Astrocyte (in vitro differentiated cells and primary cell): Measurements from ENCODE around the gene NIPAL3. TPM values are rescaled to one million over a fixed set of nuclear protein-coding genes. Genes with fewer than 3 reads are reported as not detected.

Experiments
- DNase-seq: peaks from one replicate; pipeline ENCODE4 v3.0.0-alpha.2; 2010; ENCODE audit warnings: low read depth
- FAIRE-seq: peaks from 2 replicates; lab custom pipeline; 2011; peaks lifted over from hg19 to GRCh38; lab: Jason Lieb, UNC
- H2AFZ ChIP-seq: 2 replicates; pipeline ENCODE4 v1.6.0; 2012; ENCODE audit warnings: low read depth, low read length, inconsistent platforms
- H3K27ac ChIP-seq: 2 replicates; pipeline ENCODE4 v1.5.1; 2011; ENCODE audit warnings: low read depth, low read length, inconsistent platforms
- H3K27me3 ChIP-seq: 2 replicates; pipeline ENCODE4 v1.6.0; 2011; ENCODE audit warnings: low read length, inconsistent platforms; ENCODE audit not compliant: insufficient read depth
- H3K36me3 ChIP-seq: 2 replicates; pipeline ENCODE4 v1.5.1; 2011; ENCODE audit warnings: low read length, inconsistent platforms; ENCODE audit not compliant: insufficient read depth
- H3K4me1 ChIP-seq: 2 replicates; pipeline ENCODE4 v1.5.1; 2011; ENCODE audit warnings: low read length, inconsistent platforms; ENCODE audit not compliant: insufficient read depth
- H3K4me2 ChIP-seq: 2 replicates; pipeline ENCODE4 v1.6.0; 2012; ENCODE audit warnings: low read length, inconsistent platforms
- H3K4me3 ChIP-seq: 2 replicates; pipeline ENCODE4 v1.5.1; 2011; ENCODE audit warnings: low read depth, mild to moderate bottlenecking, low read length, inconsistent platforms; ENCODE audit not compliant: insufficient read depth
- H3K79me2 ChIP-seq: 2 replicates; pipeline ENCODE4 v1.6.0; 2012; ENCODE audit warnings: mild to moderate bottlenecking, low read length, inconsistent platforms; ENCODE audit not compliant: insufficient read depth
- H3K9ac ChIP-seq: 2 replicates; pipeline ENCODE4 v1.6.0; 2012; ENCODE audit warnings: mild to moderate bottlenecking, low read length, inconsistent platforms
- H3K9me3 ChIP-seq: 2 replicates; pipeline ENCODE4 v1.5.1; 2012; ENCODE audit warnings: low read depth, mild to moderate bottlenecking, low read length, inconsistent platforms; ENCODE audit not compliant: insufficient read depth
- H4K20me1 ChIP-seq: 2 replicates; pipeline ENCODE4 v1.6.0; 2012; ENCODE audit warnings: low read length, inconsistent platforms; ENCODE audit not compliant: insufficient read depth
- H3K27ac Mint-ChIP-seq: one replicate; pipeline ENCODE4 v1.8.0; 2021; ENCODE audit warnings: mild to moderate bottlenecking, mixed read lengths; ENCODE audit not compliant: unreplicated experiment
- H3K27me3 Mint-ChIP-seq: one replicate; pipeline ENCODE4 v1.8.0; 2021; ENCODE audit warnings: low read depth, mixed read lengths; ENCODE audit not compliant: unreplicated experiment
- H3K36me3 Mint-ChIP-seq: one replicate; pipeline ENCODE4 v1.8.0; 2021; ENCODE audit warnings: low read depth, mixed read lengths; ENCODE audit not compliant: unreplicated experiment
- H3K4me1 Mint-ChIP-seq: one replicate; pipeline ENCODE4 v1.8.0; 2021; ENCODE audit warnings: low read depth, mixed read lengths; ENCODE audit not compliant: unreplicated experiment
- H3K4me3 Mint-ChIP-seq: one replicate; pipeline ENCODE4 v1.8.0; 2021; ENCODE audit warnings: mild to moderate bottlenecking, moderate library complexity, mixed read lengths; ENCODE audit not compliant: unreplicated experiment
- H3K9me3 Mint-ChIP-seq: one replicate; pipeline ENCODE4 v1.8.0; 2021; ENCODE audit warnings: mild to moderate bottlenecking, mixed read lengths; ENCODE audit not compliant: unreplicated experiment
- EZH2 ChIP-seq: IDR thresholded peaks from 2 replicates; pipeline ENCODE4 v1.6.1; 2012; ENCODE audit warnings: mild to moderate bottlenecking, low read length, inconsistent platforms; ENCODE audit not compliant: insufficient read depth
- total RNA-seq: library from RNA; stranded (reverse); gene quantifications from 2 replicates; pipeline ENCODE4 v1.2.1, GENCODE V29; 2021
- TF ChIP-seq, protein P1 (sequence below): IDR thresholded peaks from 2 replicates; pipeline ENCODE4 v1.5.1; 2011; ENCODE audit warnings: low read depth, mild to moderate bottlenecking, inconsistent platforms, low read length, moderate library complexity; ENCODE audit not compliant: insufficient read depth

Gene NIPAL3
- total RNA-seq, 1 donor from 2014 or later: 47.2 TPM

DNA sequence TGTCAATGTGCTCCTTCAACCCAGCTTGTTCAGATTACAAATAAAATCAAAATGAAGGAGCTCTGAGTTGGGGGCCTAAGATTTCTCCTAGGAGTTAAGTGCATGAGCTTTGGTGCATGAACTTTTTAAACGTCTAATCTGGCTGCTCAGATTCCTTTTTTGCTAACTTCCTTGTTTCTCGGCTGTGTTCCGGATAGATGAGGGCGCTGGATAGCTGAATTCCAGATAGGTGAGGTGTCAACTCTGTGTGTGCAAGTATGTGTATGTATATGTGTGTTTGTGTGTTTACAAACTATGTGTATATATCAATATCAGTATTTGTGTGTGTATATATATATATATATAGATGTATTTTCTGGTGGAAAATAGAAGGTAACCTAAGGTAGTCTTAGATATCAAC lies 49.5 kb downstream of the NIPAL3 start:
- Histone ChIP-seq H3K9ac (no peak overlapping the region), H3K4me3 (no peak overlapping the region), H3K9me3 (peaks cover 3% of the 10 kb centered on the region), H3K4me2 (no peak overlapping the region), H3K27me3 (no peaks in the 10 kb centered on the region), H4K20me1 (no peaks in the 10 kb centered on the region), H3K36me3 (no peaks in the 10 kb centered on the region), H3K4me1 (peaks cover 6% of the 10 kb centered on the region), H3K79me2 (no peaks in the 10 kb centered on the region), H3K27ac (no peak overlapping the region), H2AFZ (no peak overlapping the region)
- no peak overlapping the region for H3K27ac Mint-ChIP-seq
- no peak for DNase-seq
- no peak overlapping the region for H3K4me3 Mint-ChIP-seq
- FAIRE-seq: no peak
- no peaks in the 10 kb centered on the region for H3K27me3 Mint-ChIP-seq
- peaks cover 15% of the 10 kb centered on the region for H3K4me1 Mint-ChIP-seq
- TF ChIP-seq, protein P1, sequence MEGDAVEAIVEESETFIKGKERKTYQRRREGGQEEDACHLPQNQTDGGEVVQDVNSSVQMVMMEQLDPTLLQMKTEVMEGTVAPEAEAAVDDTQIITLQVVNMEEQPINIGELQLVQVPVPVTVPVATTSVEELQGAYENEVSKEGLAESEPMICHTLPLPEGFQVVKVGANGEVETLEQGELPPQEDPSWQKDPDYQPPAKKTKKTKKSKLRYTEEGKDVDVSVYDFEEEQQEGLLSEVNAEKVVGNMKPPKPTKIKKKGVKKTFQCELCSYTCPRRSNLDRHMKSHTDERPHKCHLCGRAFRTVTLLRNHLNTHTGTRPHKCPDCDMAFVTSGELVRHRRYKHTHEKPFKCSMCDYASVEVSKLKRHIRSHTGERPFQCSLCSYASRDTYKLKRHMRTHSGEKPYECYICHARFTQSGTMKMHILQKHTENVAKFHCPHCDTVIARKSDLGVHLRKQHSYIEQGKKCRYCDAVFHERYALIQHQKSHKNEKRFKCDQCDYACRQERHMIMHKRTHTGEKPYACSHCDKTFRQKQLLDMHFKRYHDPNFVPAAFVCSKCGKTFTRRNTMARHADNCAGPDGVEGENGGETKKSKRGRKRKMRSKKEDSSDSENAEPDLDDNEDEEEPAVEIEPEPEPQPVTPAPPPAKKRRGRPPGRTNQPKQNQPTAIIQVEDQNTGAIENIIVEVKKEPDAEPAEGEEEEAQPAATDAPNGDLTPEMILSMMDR: no peak
- no peak for TF ChIP-seq EZH2
- peaks cover 3% of the 10 kb centered on the region for H3K9me3 Mint-ChIP-seq
- H3K36me3 Mint-ChIP-seq: peaks cover 26% of the 10 kb centered on the region

DNA sequence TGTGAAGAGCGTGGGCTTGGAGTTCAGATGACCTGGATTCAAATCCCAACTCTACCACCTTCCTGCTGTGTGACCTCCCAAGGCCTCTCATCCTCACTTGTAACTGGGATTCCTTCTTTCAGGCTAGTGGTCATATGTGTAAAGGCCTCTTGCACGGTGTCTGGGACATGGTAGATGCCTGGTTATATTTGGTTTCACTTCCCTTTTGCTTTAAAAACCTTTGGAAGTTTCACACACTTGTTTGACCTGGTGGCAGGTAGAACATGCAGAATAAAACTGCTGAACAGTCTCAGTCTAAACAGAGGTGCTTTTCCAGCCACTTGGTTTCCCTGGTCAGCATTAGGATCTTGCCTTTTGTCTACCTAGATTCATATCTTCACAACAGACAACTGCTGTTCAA lies 50.0 kb downstream of the NIPAL3 start:
- no peak overlapping the region for H3K4me3 Mint-ChIP-seq
- Histone ChIP-seq H3K36me3 (no peaks in the 10 kb centered on the region), H2AFZ (no peak overlapping the region), H3K9me3 (peaks cover 5% of the 10 kb centered on the region), H3K27me3 (no peaks in the 10 kb centered on the region), H3K27ac (no peak overlapping the region), H3K4me2 (no peak overlapping the region), H4K20me1 (no peaks in the 10 kb centered on the region), H3K4me1 (peaks cover 6% of the 10 kb centered on the region), H3K79me2 (no peaks in the 10 kb centered on the region), H3K4me3 (no peak overlapping the region), H3K9ac (no peak overlapping the region)
- TF ChIP-seq, protein P1: no peak
- TF ChIP-seq EZH2: no peak
- H3K27ac Mint-ChIP-seq: no peak overlapping the region
- FAIRE-seq: no peak
- no peak for DNase-seq
- H3K36me3 Mint-ChIP-seq: peaks cover 21% of the 10 kb centered on the region
- peaks cover 3% of the 10 kb centered on the region for H3K9me3 Mint-ChIP-seq
- no peaks in the 10 kb centered on the region for H3K27me3 Mint-ChIP-seq
- peaks cover 15% of the 10 kb centered on the region for H3K4me1 Mint-ChIP-seq

DNA sequence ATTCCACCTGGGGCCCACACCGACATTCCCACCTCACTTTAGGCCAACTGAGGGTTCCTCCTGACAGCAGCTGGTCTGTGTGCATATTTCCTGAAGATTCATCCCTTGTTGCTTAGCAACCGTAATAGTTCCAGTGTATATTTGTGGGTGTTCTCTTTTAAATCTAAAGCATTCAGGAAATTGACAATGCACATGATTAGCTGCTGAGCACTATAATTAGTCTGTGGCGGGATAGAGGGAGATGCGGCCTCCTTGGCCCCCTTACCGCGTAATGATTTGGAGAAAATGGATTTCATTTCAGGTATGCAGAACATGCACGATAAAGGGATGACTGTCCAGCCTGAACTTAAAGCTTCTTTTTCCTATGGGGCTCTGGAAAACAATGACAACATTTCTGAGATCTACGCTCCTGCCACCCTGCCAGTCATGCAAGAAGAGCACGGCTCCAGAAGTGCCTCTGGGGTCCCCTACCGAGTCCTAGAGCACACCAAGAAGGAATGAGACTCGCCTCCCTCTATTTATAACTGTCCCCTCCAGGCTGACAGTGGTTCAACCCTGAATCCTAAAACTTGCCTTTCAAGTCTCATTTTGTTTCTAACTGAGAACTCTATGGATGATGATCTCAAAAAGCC lies 53.2 kb downstream of the NIPAL3 start:
- Histone ChIP-seq H3K4me3 (no peak overlapping the region), H3K9me3 (peaks cover 5% of the 10 kb centered on the region), H3K9ac (no peak overlapping the region), H3K27ac (no peak overlapping the region), H2AFZ (no peak overlapping the region), H3K27me3 (no peaks in the 10 kb centered on the region), H3K4me2 (no peak overlapping the region), H3K36me3 (no peaks in the 10 kb centered on the region), H4K20me1 (no peaks in the 10 kb centered on the region), H3K79me2 (no peaks in the 10 kb centered on the region), H3K4me1 (peaks cover 3% of the 10 kb centered on the region)
- Mint-ChIP-seq H3K36me3 (peaks cover 12% of the 10 kb centered on the region), H3K4me3 (no peak overlapping the region), H3K9me3 (no peaks in the 10 kb centered on the region), H3K27me3 (no peaks in the 10 kb centered on the region), H3K4me1 (peaks cover 15% of the 10 kb centered on the region), H3K27ac (no peak overlapping the region)
- no peak for TF ChIP-seq EZH2
- TF ChIP-seq, protein P1: no peak
- DNase-seq (no peak), FAIRE-seq (no peak)
